Measurements from ENCODE around the gene GPR107. TPM values are rescaled to one million over a fixed set of nuclear protein-coding genes. Genes with fewer than 3 reads are reported as not detected.

Gene GPR107
- total RNA-seq, 2 experiments from 2014 or later: 18.2 to 19.0 TPM

DNA sequence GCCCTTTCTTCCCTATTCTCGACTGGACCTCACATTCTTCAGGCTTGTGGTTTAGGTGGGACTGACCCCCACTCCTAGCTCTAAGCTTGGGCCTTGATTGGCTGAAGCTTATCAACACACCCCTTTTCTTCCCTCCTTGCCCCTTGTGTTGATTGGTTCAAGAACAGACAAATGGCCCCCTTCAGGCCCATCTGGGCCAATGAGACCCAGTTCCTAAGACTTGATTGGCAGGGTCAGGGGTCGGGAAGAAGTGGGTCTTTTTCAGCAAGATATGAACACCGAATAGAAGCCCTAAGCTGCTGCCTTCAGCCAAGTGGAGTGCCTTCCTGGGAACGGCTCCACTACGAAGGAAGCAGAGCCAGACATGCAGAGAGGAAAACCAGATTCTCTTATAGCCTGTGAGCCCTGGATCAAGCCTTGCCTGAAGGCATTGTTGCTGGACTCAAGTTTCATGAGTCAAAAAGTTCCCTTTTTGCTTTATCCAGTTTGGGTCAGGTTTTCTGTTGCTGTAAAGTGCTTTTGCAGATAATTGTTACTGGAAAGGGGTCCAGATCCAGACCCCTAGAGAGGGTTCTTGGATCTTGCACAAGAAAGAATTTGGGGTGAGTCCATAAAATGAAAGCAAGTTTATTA is 96.1 kb downstream of the GPR107 start:
- CTCF ChIA-PET: no interaction called here
- intact Hi-C loops (cut with micrococcal nuclease): no loop called here
- Mint-ChIP-seq H3K36me3 (ENCODE audit: low read depth) (no peaks in the 10 kb centered on the region), H3K27me3 (peaks cover 12% of the 10 kb centered on the region), H3K4me1 (ENCODE audit: low read depth) (peaks cover 4% of the 10 kb centered on the region), H3K27ac (no peak overlapping the region), H3K9me3 (no peaks in the 10 kb centered on the region), H3K4me3 (no peak overlapping the region)
- no peak for ATAC-seq
- TF ChIP-seq, protein P1, sequence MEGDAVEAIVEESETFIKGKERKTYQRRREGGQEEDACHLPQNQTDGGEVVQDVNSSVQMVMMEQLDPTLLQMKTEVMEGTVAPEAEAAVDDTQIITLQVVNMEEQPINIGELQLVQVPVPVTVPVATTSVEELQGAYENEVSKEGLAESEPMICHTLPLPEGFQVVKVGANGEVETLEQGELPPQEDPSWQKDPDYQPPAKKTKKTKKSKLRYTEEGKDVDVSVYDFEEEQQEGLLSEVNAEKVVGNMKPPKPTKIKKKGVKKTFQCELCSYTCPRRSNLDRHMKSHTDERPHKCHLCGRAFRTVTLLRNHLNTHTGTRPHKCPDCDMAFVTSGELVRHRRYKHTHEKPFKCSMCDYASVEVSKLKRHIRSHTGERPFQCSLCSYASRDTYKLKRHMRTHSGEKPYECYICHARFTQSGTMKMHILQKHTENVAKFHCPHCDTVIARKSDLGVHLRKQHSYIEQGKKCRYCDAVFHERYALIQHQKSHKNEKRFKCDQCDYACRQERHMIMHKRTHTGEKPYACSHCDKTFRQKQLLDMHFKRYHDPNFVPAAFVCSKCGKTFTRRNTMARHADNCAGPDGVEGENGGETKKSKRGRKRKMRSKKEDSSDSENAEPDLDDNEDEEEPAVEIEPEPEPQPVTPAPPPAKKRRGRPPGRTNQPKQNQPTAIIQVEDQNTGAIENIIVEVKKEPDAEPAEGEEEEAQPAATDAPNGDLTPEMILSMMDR (IDR thresholded peaks at IDR 0.05): no peak
- POLR2A ChIA-PET: interaction anchor here (1.0 kb wide), 1 partner anchor 21 kb away, joined by 4 read pairs; no protein-coding TSS in a partner anchor
- DNase-seq: no peak

DNA sequence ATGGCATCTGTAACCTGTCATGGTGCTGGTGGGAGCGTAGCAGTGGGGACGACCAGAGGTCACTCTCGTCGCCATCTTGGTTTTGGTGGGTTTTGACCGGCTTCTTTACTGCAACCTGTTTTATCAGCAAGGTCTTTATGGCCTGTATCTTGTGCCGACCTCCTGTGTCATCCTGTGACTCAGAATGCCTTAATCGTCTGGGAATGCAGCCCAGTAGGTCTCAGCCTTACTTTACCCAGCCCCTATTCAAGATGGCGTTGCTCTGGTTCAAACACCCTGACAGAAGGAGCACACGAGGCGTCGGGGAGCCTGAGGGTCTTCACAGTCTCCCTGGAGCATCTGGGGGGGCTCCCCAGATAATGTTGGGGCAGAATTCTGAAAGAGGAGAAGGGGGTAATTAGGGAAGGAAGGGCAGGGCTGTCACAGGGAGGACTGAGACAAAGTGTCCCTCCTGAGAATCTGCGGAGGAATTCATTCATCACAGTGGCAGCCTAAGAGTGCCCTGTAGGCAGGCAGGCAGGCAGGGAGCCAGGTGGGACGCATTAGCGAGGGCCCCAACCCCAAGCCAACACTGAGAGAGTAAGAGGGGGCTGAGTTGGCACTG is 97.2 kb downstream of the GPR107 start:
- intact Hi-C loops (cut with micrococcal nuclease): no loop called here
- H3K36me3 Mint-ChIP-seq (ENCODE audit: low read depth): no peaks in the 10 kb centered on the region
- POLR2A ChIA-PET: no interaction called here
- TF ChIP-seq, protein P1 (IDR thresholded peaks at IDR 0.05): no peak
- DNase-seq (no peak), ATAC-seq (no peak)
- CTCF ChIA-PET: interaction anchor here (0.7 to 1.1 kb wide), 2 partner anchors 44 to 92 kb away, joined by 3 read pairs; no protein-coding TSS in a partner anchor
- H3K9me3 Mint-ChIP-seq: no peaks in the 10 kb centered on the region
- no peak overlapping the region for H3K4me3 Mint-ChIP-seq
- no peak overlapping the region for H3K27ac Mint-ChIP-seq
- peaks cover 7% of the 10 kb centered on the region for H3K27me3 Mint-ChIP-seq
- H3K4me1 Mint-ChIP-seq (ENCODE audit: low read depth): peaks cover 3% of the 10 kb centered on the region

DNA sequence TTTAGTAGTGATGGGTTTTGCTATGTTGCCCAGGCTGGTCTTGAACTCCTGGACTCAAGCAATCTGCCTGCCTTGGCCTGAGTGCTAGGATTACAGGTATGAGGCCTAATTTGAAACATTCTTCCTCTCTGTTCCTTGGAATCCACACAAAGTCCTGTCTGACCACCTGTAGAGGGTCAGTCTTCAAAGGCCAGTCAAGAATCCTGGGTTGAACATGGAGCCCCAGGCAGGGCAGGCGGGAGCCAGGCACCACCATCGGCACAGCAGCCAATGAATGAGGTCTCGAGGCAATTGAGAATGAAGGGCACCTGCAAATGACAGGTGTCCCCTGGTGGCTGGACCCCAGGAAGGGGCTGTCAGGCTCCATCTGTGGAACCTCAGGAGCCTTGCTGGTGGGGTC is 101.1 kb downstream of the GPR107 start:
- no peaks in the 10 kb centered on the region for H3K9me3 Mint-ChIP-seq
- TF ChIP-seq, protein P1 (IDR thresholded peaks at IDR 0.05): no peak
- H3K36me3 Mint-ChIP-seq (ENCODE audit: low read depth): no peaks in the 10 kb centered on the region
- H3K27ac Mint-ChIP-seq: no peak overlapping the region
- H3K27me3 Mint-ChIP-seq: no peaks in the 10 kb centered on the region
- H3K4me3 Mint-ChIP-seq: no peak overlapping the region
- POLR2A ChIA-PET: no interaction called here
- no peaks in the 10 kb centered on the region for H3K4me1 Mint-ChIP-seq (ENCODE audit: low read depth)
- DNase-seq: no peak
- intact Hi-C loops (cut with micrococcal nuclease): no loop called here
- no peak for ATAC-seq
- CTCF ChIA-PET: no interaction called here

DNA sequence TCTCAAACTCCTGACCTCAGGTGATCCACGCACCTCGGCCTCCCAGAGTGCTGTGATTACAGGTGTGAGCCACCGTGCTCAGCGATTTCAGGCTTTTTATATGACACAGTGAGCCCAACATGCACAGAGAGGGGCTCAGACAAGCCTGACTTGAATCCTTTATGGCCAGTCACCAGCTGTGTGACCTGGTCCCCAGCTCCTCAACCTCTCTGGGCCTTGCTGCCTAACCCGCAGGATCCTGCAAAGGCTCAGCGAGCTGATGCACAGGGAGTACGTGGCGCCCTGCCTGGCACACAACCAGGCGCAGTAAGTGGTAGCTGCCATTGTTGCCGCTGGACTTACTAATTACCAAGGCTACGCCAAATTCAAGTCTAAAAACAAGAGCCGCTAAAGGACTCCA is 101.9 kb downstream of the GPR107 start:
- TF ChIP-seq, protein P1 (IDR thresholded peaks at IDR 0.05): no peak
- H3K36me3 Mint-ChIP-seq (ENCODE audit: low read depth): no peaks in the 10 kb centered on the region
- DNase-seq: no peak
- ChIA-PET CTCF (interaction anchor here (0.6 to 1.2 kb wide), 2 partner anchors 47 to 48 kb away, joined by 3 read pairs; no protein-coding TSS in a partner anchor), POLR2A (no interaction called here)
- no peaks in the 10 kb centered on the region for H3K9me3 Mint-ChIP-seq
- no peak overlapping the region for H3K27ac Mint-ChIP-seq
- intact Hi-C loops (cut with micrococcal nuclease): no loop called here
- H3K4me1 Mint-ChIP-seq (ENCODE audit: low read depth): peaks cover 3% of the 10 kb centered on the region
- no peak for ATAC-seq
- H3K27me3 Mint-ChIP-seq: no peaks in the 10 kb centered on the region
- H3K4me3 Mint-ChIP-seq: no peak overlapping the region

DNA sequence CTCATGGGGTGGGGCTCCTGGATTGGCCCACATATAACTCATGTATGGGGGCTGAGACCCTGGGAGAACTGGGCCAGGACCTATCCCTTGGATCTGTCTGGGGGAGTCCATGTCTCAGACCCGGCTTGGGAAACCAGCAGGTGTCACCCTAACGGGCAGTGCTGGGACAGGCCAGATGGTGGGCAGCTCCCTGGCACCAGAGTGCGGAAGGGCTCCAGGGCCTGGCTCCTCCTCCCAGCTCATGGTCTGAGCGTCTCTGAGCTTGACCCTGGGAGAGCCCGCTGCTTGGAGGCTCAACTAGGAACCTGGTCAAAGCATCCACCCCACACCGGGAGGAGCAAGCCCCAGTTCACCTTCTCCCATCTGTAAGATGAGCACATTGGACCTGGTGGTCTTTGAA is 103.0 kb downstream of the GPR107 start:
- Mint-ChIP-seq H3K4me3 (no peak overlapping the region), H3K9me3 (no peaks in the 10 kb centered on the region), H3K4me1 (ENCODE audit: low read depth) (peaks cover 3% of the 10 kb centered on the region), H3K27ac (no peak overlapping the region), H3K36me3 (ENCODE audit: low read depth) (no peaks in the 10 kb centered on the region), H3K27me3 (no peaks in the 10 kb centered on the region)
- ATAC-seq (no peak), DNase-seq (no peak)
- TF ChIP-seq, protein P1 (IDR thresholded peaks at IDR 0.05): no peak
- intact Hi-C loops (cut with micrococcal nuclease): no loop called here
- POLR2A ChIA-PET: no interaction called here
- CTCF ChIA-PET: interaction anchor here (1.2 kb wide), 1 partner anchor 48 kb away, joined by 3 read pairs; no protein-coding TSS in a partner anchor

Measured in activated CD8-positive, alpha-beta T cell treated with anti-CD3 and anti-CD28 coated beads for 36 hours (primary cell).